Posterior cingulate gyrus (tissue), 11 donors: ENCODE data around the gene HTRA3.
A peak's percentile ranks its signal among the peaks of the same experiment; 100 is the strongest.

Source experiments
- DNase-seq, 10 donors: peaks; one replicate each; pipeline versions ENCODE4 v3.0.0 to v3.0.0-alpha.2; 2020 to 2021; ENCODE audit warnings: mixed read lengths in 3 of 10
- intact Hi-C: fragments of 100-400 bp; cut with DNase I; formaldehyde crosslinking; loops from one replicate; pipeline ENCODE4 v1.15.1; 2023

Gene HTRA3

DNA sequence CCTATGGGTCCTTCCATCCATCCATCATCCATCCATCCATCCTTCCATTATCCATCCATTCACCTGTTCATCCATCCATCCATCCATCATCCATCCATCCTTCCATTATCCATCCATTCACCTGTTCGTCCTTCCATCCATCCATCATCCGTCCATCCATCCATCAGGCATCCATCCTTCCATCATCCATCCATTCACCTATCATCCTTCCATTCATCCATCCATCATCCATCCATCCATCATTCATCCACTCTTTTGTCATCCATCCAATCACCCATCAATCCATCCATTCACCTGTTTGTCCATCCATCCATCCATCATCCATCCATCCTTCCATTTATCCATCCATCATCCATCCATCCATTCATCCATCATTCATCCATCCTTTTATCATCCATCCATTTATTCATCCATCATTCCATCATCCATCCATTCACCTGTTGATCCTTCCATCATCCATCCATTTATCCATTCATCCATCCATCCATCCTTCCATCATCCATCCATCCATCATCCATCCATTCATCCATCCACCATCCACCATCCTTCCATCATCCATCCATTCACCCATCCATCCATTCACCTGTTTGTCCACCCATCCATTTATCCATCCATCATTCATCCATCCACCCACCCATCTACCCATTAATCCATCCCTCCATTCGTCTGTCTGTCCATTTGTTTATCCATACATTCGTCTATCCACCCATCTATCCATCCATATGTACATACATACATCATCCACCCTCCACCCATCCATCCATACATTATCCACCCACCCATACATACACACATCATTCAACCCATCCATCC is 35.7 kb upstream of the HTRA3 start:
- no peak for DNase-seq
- intact Hi-C loops, result no loop called here

DNA sequence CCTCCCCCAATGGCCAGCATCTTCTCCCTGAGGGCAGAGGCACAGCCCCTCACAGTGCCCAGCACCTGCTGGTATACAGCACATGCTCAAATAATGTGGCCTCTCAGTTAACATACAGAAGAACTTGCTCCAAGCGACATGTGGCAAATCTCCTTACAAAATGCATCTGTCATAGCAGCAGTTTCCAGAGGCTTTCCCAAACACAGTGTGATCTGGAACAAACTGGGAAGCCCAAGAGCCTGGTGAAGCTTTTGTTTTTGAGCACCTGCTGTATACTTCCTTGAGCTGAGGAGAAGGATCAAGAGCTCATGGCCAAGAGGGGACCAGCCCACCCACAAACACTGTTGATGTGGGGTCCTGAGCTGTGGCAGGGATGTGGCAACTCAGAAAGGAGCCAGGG is 34.8 kb upstream of the HTRA3 start:
- DNase-seq, result no peak
- intact Hi-C loops, result no loop called here

DNA sequence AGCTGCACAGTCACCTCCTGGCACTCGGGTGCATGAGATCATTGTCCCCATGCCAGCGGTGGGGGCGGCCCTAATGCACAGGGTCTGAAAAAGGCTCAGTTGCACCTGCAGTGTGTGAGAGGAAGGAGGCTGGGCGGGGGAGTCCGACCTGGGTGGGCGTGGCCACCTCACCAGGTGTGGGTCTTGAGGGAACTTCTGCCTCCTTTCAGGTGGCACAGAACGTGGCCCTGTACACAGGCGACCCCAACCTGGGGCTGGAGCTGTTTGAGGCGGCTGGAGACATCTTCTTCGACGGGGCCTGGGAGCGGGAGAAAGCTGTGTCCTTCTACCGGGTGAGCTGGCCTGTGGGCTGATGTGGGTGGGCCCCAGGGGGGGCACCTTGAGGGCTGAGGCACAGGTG is 34.3 kb upstream of the HTRA3 start:
- peak in 1 of 10 donors; percentile 52 for DNase-seq
- intact Hi-C loops, result no loop called here

DNA sequence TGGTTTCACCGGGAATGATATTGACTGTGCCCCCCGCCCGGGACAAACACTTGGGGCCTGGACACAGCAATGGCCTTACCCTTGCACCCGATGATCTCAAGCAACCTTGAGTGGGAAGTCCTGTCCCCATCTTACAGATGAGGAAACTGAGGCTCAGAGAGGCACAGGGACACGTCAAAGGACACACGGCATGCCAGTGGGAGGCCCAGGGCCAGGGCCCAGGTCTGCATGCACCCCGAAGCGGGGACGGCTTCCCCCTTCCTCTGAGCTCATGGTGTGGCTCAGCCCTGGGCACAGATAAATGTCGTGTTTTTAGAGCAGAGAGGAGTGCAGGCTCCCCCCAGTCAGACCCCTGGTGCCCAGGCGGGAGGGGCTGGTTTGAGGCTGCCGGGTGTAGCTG is 33.9 kb upstream of the HTRA3 start:
- peak in 1 of 10 donors; percentile 53 for DNase-seq
- intact Hi-C loops, result no loop called here

DNA sequence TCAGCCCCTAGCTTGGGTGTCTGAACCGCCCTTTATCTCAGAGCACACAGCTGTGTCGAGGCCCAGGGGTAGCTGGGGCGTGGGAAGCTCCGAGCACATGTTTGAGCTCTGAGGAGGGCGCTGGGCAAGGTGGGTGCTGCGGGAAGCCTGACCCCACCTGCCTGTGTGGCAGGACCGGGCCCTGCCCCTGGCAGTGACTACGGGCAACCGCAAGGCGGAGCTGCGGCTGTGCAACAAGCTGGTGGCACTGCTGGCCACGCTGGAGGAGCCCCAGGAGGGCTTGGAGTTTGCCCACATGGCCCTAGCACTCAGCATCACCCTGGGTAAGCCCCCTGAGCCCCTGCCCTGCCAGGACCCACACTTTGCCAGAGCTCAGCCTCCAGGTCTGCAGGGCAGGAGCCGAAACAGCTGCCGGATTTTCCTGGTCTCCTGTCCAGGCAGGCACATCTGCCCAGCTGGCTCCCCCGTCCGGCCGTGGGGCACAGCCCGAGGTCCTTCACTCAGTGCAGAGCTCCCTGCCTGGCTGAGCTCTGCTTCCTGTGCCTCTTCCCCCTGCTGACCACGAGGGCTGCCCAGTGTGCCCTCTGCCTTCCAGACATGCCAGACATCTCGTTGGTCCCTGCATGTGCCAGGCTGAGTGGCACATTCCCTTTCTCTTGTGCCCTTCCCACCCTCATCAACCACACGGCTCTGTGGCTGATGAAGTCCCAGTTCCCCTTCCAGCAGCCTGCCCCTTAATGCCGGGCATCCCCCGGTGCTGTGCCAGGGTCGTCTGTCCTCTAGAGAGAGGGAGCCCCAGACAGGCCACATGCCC is 33.2 kb upstream of the HTRA3 start:
- DNase-seq, result peak in 3 of 10 donors; percentile 25 to 80 (median 67)

DNA sequence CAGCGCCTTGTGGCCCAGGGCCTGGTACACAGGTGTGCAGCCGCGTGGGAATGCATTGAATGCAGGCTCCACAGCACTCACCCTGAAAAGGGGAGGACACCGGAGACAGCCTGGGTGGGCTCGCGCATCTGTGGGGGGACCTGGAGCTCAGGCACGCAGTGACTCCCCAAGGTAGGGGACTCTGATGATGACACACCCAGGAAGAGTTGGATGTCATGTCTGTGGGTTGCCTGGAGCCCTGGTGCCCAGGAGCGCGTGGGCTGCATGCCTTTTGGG is 32.7 kb upstream of the HTRA3 start:
- DNase-seq, result peak in 1 of 10 donors; percentile 68
- intact Hi-C loops, result no loop called here

More for the DNA sequence above, 33.2 kb upstream of the HTRA3 start:
- intact Hi-C loops, result no loop called here

DNA sequence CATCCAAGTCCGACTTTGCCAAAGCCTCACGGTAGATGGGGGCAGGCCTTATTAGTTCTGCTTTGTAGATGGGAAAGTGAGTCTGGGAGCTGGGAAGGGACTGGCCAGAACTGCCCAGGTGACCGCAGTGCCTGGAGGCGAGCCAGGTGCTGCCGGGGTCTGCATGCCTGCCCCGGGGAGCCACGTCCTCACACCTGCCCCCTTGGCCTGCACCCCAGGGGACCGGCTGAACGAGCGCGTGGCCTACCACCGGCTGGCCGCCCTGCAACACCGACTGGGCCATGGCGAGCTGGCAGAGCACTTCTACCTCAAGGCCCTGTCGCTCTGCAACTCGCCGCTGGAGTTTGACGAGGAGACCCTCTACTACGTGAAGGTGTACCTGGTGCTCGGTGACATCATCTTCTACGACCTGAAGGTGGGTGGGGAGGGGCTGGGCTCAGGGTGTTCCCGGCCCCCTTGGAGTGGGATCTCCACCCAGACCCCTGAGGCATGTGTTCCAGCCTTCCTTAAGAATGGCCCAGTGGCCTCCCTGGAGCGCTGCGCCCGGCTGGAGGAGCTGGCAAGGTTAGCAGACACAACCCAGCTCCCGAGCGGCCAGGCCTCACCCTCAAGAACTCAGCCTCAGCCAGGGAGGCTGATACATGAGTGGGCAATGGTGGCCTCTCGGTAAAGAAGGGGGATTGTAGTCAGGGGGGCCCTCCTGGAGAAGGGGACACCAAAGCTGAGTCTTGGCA is 32.1 kb upstream of the HTRA3 start:
- intact Hi-C loops, result no loop called here
- peak in 2 of 10 donors; percentile 67 to 80 for DNase-seq

DNA sequence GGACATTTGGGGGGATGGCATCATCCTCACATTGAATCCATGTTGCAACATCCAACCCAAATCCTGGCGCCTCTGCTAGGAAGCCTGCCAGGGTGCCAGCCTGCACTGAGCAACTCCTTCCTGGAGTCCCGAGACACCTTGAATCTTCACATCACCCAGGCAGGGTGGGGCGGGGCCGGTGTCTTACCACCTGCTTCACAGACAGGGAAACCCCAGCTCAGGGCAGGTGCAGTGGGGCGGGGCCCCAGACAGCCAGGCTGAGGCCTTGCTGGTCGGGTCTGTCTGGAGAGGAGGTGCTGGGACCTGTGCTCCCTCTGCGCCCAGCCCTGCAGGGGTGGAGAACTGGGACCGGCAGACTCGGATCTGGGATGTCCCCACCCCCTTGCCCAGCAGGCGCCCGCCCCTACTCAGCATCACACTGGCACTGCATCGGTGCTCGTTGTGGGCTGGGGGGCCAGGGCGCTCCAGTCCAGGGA is 31.5 kb upstream of the HTRA3 start:
- peak in 3 of 10 donors; percentile 23 to 80 (median 70) for DNase-seq
- intact Hi-C loops, result no loop called here

DNA sequence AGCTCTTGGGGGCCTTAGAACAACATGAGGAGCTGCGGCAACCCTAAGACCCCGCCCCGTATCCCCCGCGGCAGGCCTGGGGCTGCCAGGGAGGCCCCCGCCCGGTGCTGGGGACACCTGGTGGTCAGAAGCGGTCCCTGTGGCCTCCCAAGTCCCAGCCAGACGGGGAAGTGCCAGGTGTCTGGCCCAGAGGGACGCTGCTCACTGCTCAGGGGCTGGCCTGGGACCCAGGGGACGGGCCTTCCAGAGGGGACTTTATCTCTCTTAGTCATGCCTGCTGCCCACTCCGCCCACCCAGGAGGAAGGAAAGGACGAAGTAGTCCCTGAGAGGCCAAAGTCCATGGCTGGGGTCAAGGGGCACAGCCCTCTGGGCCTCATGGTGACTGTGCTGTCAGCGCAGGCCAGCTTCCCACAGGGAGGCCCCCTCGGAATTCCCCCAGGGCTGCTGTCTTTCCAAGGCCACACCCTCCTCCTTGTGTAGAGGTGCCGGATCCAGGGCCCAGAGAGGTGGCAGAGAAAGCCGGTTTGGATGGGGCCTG is 31.0 kb upstream of the HTRA3 start:
- intact Hi-C loops, result no loop called here
- DNase-seq, result peak in 2 of 10 donors; percentile 59 to 67

DNA sequence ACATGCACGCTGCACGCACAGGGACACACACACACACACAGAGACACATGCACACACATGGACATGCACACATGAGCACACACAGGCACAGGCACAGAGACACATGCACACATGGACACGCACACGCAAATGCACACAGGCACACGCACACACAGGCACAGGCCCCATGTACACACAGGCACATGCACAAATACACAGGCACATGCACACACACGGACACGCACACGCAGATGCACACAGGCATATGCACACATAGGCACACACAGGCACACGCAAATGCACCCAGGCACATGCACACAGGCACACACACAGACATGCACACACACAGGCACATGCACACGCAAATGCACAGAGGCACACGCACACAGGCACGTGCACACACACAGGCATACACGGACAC is 30.3 kb upstream of the HTRA3 start:
- no peak for DNase-seq
- intact Hi-C loops, result no loop called here

DNA sequence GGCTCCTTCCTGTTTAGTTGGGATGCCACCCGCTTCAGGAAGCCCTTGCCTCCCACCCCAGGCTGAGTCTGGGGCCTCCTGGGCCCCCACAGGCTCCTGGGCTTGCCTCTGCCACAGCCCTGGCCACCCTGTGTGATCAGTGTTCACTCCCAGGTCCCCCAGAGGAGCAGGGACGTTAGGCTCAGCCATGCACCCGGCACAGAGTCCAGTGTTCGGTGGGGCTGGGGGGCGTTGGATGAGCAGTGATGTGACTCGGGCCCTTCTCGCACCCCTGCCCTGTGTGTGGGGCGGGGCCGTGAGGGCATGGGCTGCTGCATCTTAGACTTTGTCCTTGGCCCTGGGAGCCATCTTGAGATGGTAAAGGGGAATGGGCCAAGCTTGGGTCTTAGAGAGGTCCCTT is 29.9 kb upstream of the HTRA3 start:
- intact Hi-C loops, result loop anchor here (5.0 kb wide), 1 partner anchor 353 kb away; the partner anchor contains the start of gene CPZ
- no peak for DNase-seq

DNA sequence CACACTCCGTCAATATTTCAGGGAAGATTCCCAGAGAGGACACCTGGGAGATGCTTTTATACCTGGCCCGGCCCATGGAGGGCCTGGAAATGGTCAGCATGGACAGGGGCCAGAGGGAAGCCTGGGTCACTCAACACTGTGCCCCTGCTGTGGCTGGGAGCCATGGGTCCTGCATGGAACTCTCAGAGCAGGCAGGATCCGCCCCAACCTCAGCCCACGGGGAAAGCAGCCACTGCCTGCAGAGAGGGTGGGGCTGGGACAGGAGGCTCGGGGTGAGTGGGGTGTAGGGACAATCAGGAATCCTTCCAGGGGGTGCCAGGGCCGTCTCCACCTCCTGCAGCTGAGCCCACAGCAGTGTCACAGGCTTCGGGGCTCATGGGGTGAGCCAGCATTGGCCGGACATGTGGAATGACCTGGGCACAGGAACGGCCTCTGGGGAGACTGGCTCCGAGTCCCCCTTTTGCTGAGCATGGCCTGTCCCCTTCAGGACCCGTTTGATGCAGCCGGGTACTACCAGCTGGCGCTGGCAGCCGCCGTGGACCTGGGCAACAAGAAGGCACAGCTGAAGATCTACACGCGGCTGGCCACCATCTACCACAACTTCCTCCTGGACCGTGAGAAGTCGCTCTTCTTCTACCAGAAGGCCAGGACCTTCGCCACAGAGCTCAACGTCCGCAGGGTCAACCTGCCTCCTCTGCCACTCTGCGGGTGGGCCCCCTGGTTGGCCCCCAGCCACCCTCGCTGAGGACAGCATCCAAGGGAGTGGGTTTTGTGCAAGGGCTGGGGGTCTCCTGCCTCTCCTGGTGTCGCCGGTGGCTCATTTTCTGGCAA is 29.1 kb upstream of the HTRA3 start:
- peak in 3 of 10 donors; percentile 24 to 81 (median 75) for DNase-seq
- intact Hi-C loops, result loop anchor here (5.0 kb wide), 1 partner anchor 352 kb away; the partner anchor contains the start of gene CPZ

DNA sequence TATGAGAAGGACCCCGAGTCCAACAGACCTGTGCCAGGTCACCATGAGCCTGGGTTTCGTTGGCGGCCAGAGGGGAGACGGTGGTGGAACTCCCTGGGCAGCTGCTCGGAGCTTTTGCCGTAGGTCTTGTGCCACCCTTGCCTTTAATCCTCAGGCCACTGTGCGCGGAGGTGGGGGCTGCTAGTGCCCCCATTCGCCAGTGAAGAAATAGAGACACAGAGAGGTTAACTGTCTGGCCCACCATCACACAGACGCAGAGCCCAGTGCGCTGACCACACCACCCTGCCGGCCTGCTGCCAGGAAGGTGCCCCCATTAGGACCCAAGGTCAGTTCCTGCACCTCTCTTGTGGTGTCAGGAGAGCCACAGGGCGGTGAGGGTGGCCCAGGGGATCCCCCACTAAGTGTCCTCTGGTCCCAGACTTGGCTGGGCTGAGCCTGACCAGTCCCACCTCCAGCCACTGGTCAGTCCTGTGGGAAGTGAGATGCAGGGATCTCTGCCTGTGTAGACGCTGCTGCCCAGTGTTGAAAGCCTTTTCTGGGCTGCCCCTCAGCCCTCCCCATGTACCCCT is 28.3 kb upstream of the HTRA3 start:
- intact Hi-C loops, result loop anchor here (5.0 kb wide), 1 partner anchor 351 kb away; the partner anchor contains the start of gene CPZ
- peak in 2 of 10 donors; percentile 68 to 76 for DNase-seq

DNA sequence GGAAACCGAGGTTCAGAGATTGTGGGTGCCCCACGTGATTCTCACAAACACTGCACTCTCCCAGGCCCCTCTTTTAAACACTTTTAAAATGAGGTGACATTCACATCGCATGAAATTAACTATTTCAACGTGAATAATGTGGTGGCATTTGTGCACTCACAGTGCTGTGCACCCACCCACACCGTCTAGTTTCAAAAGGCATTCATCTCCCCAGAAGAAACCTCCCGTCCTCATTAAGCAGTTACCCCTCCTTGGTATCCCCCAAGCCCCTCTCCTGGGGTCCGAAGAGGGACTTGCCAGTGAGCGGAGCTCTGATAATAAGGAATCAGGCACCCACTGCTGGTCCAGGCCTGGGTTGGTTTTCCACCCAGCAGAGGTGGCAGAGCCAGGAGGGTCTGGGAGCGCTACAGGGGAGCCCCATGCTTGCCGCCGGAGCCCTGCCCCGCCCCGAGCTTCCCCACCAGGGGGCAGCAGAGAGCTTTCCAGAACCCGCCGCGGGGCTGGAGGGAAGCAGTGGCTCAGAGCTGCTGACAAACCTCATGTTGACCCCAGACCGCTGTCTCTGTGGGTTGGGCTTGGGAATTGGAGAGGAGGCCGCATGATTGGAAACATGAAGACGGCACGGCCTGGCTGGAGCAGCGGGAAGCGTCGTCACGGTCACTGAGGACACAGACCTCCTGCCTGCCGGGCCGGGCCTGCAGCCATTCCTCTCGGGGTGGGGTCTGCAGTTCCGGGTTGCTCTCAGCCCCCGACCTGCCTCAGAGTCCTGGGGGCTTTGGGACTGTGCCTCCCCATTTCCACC is 27.5 kb upstream of the HTRA3 start:
- peak; percentile 52 to 97 (median 86) for DNase-seq
- intact Hi-C loops, result loop anchor here (1.0 to 5.0 kb wide), 2 partner anchors 161 to 350 kb away; partner anchors contain the start of gene CPZ

DNA sequence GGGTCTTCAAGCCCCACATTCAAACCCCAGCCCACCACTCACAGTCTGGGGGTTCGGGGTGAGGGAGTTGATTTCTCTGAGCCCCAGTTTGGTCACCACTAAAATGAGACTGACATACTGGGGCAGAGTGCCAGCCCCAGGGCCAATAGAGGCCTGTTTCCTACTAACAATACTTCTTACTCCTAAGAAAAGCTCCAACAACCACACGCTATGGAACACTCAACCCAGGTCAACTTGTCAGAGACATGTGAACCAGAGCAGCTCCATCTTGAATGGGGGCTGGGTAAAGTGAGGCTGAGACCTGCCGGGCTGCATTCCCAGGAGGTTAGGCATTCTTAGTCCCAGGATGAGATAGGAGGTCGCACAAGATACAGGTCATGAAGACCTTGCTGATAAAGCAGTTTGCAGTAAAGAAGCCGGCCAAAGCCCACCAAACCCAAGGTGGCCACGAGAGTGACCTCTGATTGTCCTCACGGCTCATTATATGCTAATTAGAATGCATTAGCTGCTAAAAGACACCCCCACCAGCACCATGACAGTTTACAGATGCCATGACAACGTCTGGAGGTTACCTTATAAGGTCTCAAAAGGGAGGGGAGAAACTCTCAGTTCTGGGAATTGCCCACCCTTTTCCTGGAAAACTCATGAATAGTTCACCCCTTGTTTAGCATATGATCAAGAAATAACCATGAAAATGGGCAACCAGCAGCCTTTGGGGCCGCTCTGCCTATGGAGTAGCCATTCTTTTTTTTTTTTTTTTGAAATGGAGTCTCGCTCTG is 26.6 kb upstream of the HTRA3 start:
- DNase-seq, result no peak

DNA sequence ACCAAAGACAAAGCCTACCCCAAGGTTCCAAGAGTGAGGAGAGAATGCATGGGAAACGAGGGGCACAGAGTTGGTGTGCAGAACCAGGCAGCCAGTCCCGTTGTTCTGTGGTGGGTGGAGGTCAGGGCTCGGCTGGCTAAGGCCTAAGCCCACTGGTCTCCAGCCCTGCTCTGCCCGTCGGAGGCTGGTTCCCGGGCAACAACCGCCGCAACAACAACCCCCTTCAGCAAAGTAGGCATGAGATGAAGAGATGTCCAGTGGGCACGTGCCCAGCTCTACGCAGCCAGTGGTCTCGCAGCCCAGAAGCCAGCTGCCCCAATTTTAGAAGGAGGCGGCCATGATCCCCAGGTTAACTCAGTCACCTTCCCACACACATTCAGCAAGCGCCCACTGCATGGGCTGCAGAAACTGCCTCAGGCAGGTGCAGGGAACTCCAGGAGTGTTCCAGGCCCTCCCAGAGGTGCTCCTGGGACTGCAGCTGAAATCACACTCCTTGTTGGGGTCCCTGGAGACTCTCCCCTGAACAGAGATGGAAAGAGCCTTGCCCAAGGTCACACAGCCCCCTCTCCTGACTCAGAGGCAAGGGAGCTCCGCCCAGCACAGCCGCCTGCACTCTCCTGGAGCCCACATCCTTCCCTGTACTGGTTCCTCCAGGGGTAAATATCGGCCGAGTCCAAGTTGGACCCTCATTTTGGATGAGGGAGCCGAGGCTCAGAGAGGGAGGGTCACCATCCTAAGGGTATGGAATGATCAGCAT is 25.4 kb upstream of the HTRA3 start:
- DNase-seq, result peak in 1 of 10 donors; percentile 73
- intact Hi-C loops, result loop anchor here (5.0 kb wide), 1 partner anchor 348 kb away; the partner anchor contains the start of gene CPZ

More for the DNA sequence above, 26.6 kb upstream of the HTRA3 start:
- intact Hi-C loops, result loop anchor here (1.0 to 5.0 kb wide), 2 partner anchors 160 to 349 kb away; partner anchors contain the start of gene CPZ
